Smooth muscle cell (in vitro differentiated cells): ENCODE measurements around the gene VPS54. TPM values are rescaled to one million over a fixed set of nuclear protein-coding genes. Genes with fewer than 3 reads are reported as not detected.

Experiments used
- DNase-seq: peaks from one replicate; lab custom pipeline; 2025; ENCODE audit not compliant: unreplicated experiment; lab: John Stamatoyannopoulos, UW
- H2AFZ ChIP-seq: fragments of 200-600 bp; sonication (generic); 2 replicates; pipeline ENCODE4 v1.6.0; 2016; ENCODE audit warnings: antibody characterized with exemption, low read depth, mild to moderate bottlenecking
- H3F3A ChIP-seq: fragments of 200-600 bp; sonication (generic); 2 replicates; pipeline ENCODE4 v1.6.0; 2017; ENCODE audit warnings: antibody characterized with exemption, low read depth
- H3K27ac ChIP-seq: fragments of 200-600 bp; sonication (generic); 2 replicates; pipeline ENCODE4 v1.5.1; 2016; ENCODE audit warnings: low read depth, mild to moderate bottlenecking
- H3K27me3 ChIP-seq: fragments of 200-600 bp; sonication (generic); 2 replicates; pipeline ENCODE4 v1.6.1; 2016; ENCODE audit warnings: low read depth, mild to moderate bottlenecking
- H3K36me3 ChIP-seq: fragments of 200-600 bp; sonication (generic); 2 replicates; pipeline ENCODE4 v1.5.1; 2016; ENCODE audit warnings: low read depth
- H3K4me1 ChIP-seq: fragments of 200-600 bp; sonication (generic); 2 replicates; pipeline ENCODE4 v1.5.1; 2016; ENCODE audit warnings: low read depth
- H3K4me2 ChIP-seq: fragments of 200-600 bp; sonication (generic); 2 replicates; pipeline ENCODE4 v1.6.0; 2016; ENCODE audit warnings: mild to moderate bottlenecking
- H3K4me3 ChIP-seq: fragments of 200-600 bp; sonication (generic); 2 replicates; pipeline ENCODE4 v1.5.1; 2016; ENCODE audit warnings: mild to moderate bottlenecking
- H3K79me2 ChIP-seq: fragments of 200-600 bp; sonication (generic); 2 replicates; pipeline ENCODE4 v1.6.0; 2016; ENCODE audit warnings: low read depth, mild to moderate bottlenecking
- H3K9ac ChIP-seq: fragments of 200-600 bp; sonication (generic); 2 replicates; pipeline ENCODE4 v1.6.0; 2016; ENCODE audit warnings: low read depth
- H3K9me3 ChIP-seq: fragments of 200-600 bp; sonication (generic); replicated peaks from 2 replicates; pipeline ENCODE4 v1.5.1; 2016; ENCODE audit warnings: low read depth
- H4K20me1 ChIP-seq: fragments of 200-600 bp; sonication (generic); 2 replicates; pipeline ENCODE4 v1.6.0; 2016; ENCODE audit warnings: low read depth
- CTCF ChIP-seq: fragments of 200-600 bp; sonication (generic); IDR thresholded peaks from 2 replicates; pipeline ENCODE4 v1.5.1; 2017; ENCODE audit warnings: borderline replicate concordance, mild to moderate bottlenecking, antibody characterized with exemption; ENCODE audit not compliant: insufficient read depth, poor library complexity, severe bottlenecking
- WGBS: methylation state at CpG from one replicate; pipeline ENCODE4 v1.1.7; 2016; ENCODE audit warnings: low lambda C conversion rate; 5-methylcytosine and 5-hydroxymethylcytosine counted together
- polyA plus RNA-seq: library from polyadenylated mRNA; unstranded; fragments of >200 nt; fragmentation: Nextera tagmentation; extraction: Ambion mirVana; gene quantifications from 2 replicates; pipeline ENCODE4 v1.2.1, GENCODE V29; 2016
- total RNA-seq: library from RNA; depleted of rRNA; stranded (reverse); fragments of >200 nt; gene quantifications from 2 replicates; pipeline ENCODE4 v1.2.3, GENCODE V29; 2014

The VPS54 gene
- total and polyA plus RNA-seq, 2 experiments from 2014 or later, result 12.8 to 36.9 TPM

GRCh38 chr2:64056021-64056420, 36.8 kb upstream of the VPS54 start:
- Histone ChIP-seq H3K4me2 (no peak overlapping the region), H4K20me1 (no peaks in the 10 kb centered on the region), H3K27me3 (no peaks in the 10 kb centered on the region), H3K9ac (no peak overlapping the region), H3F3A (no peaks in the 10 kb centered on the region), H3K4me1 (peaks cover 12% of the 10 kb centered on the region), H2AFZ (no peak overlapping the region), H3K4me3 (no peak overlapping the region), H3K9me3 (no peaks in the 10 kb centered on the region), H3K79me2 (no peaks in the 10 kb centered on the region), H3K27ac (no peak overlapping the region), H3K36me3 (no peaks in the 10 kb centered on the region)
- 76% methylated on average over 2 of the region's 2 CpGs for WGBS
- no peak for DNase-seq
- no peak for TF ChIP-seq CTCF

DNA sequence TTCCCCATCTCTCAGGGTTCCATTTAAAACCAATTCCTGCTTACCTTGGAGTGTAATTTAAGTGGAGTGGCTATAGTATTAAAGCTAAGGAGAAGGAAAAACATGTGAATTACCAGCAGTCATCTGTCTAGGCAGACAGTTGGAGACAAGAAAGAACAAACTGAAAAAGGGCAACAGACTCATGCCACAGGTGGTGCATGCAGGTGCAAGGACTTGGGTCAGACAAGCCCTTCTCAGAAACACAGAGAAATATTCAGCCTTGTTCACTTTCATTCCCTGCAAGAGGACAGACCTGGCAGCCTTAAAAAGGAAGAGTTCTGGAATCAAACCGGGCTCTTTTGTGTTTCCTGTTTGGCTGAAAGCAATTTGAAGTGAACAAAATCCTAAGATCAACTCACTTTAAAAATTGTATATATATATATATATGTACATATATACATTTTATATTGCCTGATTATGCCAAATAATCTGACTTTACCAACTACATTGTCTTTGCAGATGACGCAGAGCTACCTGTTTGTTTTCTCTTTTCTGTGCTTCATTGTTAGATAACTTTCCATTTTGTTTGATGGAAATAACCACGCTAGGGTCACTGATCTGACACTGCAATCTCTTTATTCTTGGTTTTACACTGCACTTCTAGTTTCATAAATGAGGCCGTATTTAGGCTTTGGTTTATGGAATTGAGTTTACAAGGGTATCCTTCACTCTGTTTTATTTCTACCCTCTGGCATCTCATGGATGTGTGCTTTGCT, 35.1 kb upstream of the VPS54 start:
- Histone ChIP-seq H4K20me1 (no peaks in the 10 kb centered on the region), H3K27ac (no peak overlapping the region), H3K4me1 (peaks cover 12% of the 10 kb centered on the region), H3K9me3 (no peaks in the 10 kb centered on the region), H3K36me3 (no peaks in the 10 kb centered on the region), H3K27me3 (no peaks in the 10 kb centered on the region), H3K4me2 (no peak overlapping the region), H2AFZ (no peak overlapping the region), H3K79me2 (no peaks in the 10 kb centered on the region), H3K9ac (no peak overlapping the region), H3F3A (no peaks in the 10 kb centered on the region), H3K4me3 (no peak overlapping the region)
- DNase-seq, result no peak
- no peak for TF ChIP-seq CTCF
- WGBS, result 84% methylated on average over 4 of the region's 4 CpGs

GRCh38 chr2:64052463-64053241, 33.4 kb upstream of the VPS54 start:
- Histone ChIP-seq H3K79me2 (no peaks in the 10 kb centered on the region), H3K9me3 (no peaks in the 10 kb centered on the region), H3K4me3 (no peak overlapping the region), H4K20me1 (no peaks in the 10 kb centered on the region), H3K4me1 (peaks cover 12% of the 10 kb centered on the region), H3K27ac (no peak overlapping the region), H3K4me2 (no peak overlapping the region), H3K27me3 (no peaks in the 10 kb centered on the region), H3K36me3 (no peaks in the 10 kb centered on the region), H3K9ac (no peak overlapping the region), H3F3A (no peaks in the 10 kb centered on the region), H2AFZ (no peak overlapping the region)
- TF ChIP-seq CTCF, result no peak
- WGBS, result 95% methylated on average over 3 of the region's 3 CpGs
- DNase-seq, result no peak
